Muscle of leg (tissue), 11 donors: ENCODE measurements around the gene AMIGO3. TPM values are rescaled to one million over a fixed set of nuclear protein-coding genes. Genes with fewer than 3 reads are reported as not detected.
"Not testable (repeated sequence)": the region's sequence is repeated elsewhere in the genome, so short reads cannot be mapped to it uniquely, and the experiment has no call there.

Experiments
- DNase-seq: peaks from one replicate; pipeline ENCODE4 v3.0.0; 2013
- H3K27ac ChIP-seq: one replicate; pipeline ENCODE4 v1.5.1; 2013; ENCODE audit warnings: mild to moderate bottlenecking, low read length, control low read depth
- H3K27me3 ChIP-seq: one replicate; pipeline ENCODE4 v1.6.1; 2013; ENCODE audit warnings: low read length; ENCODE audit not compliant: control insufficient read depth, insufficient read depth
- H3K36me3 ChIP-seq: one replicate; pipeline ENCODE4 v1.6.1; 2013; ENCODE audit warnings: low read length; ENCODE audit not compliant: control insufficient read depth, insufficient read depth
- H3K4me1 ChIP-seq: one replicate; pipeline ENCODE4 v1.6.1; 2013; ENCODE audit warnings: low read length; ENCODE audit not compliant: control insufficient read depth, insufficient read depth
- H3K4me3 ChIP-seq: one replicate; pipeline ENCODE4 v1.5.1; 2013; ENCODE audit warnings: low read length, control low read depth
- H3K9me3 ChIP-seq: replicated peaks from 2 replicates; pipeline ENCODE4 v1.6.1; 2013; ENCODE audit warnings: low read depth, low read length; ENCODE audit not compliant: control insufficient read depth
- WGBS: methylation state at CpG from one replicate; pipeline ENCODE4 v1.1.5; 2013; ENCODE audit warnings: missing lambda C conversion rate; ENCODE audit not compliant: insufficient coverage; 5-methylcytosine and 5-hydroxymethylcytosine counted together
- polyA plus RNA-seq, 8 donors: library from polyadenylated mRNA; unstranded; fragments of 120-200 nt; gene quantifications; one replicate each; pipeline versions ENCODE4 v1.2.1 to v1.2.3, GENCODE V29; 2013; ENCODE audit warnings: inconsistent platforms in 1 of 8, low replicate concordance in 1 of 8; ENCODE audit not compliant: insufficient read length in 8 of 8, insufficient read depth in 1 of 8
- total RNA-seq: library from RNA; stranded (reverse); fragments of 120-200 nt; gene quantifications from one replicate; pipeline ENCODE4 v1.2.4, GENCODE V29; 2013

AMIGO3 gene
- total and polyA plus RNA-seq, 9 donors, result 1.2 to 3.8 (median 3.0) TPM

GRCh38 chr3:49689046-49689907 lies 30.2 kb downstream of the AMIGO3 start, which contains the start of the genes MST1 and RNF123:
Gene MST1, minus strand, starts transcription at chr3:49689474. Its CDS starts 783 bp downstream, at chr3:49688691.
Gene RNF123, plus strand, starts transcription at chr3:49689557. Its CDS starts 1,609 bp downstream, at chr3:49691166.
- DNase-seq, result peak; percentile 97
- under 1% methylated on average over 54 of the region's 66 CpGs for WGBS
- H3K27me3 ChIP-seq, result peaks cover 27% of the 10 kb centered on the region
- H3K36me3 ChIP-seq, result peaks cover 5% of the 10 kb centered on the region
- peak within 1 kb of the TSS; percentile 98 for H3K4me3 ChIP-seq
- H3K9me3 ChIP-seq, result no peaks in the 10 kb centered on the region
- H3K4me1 ChIP-seq, result peaks cover 31% of the 10 kb centered on the region
- H3K27ac ChIP-seq, result peak within 1 kb of the TSS; percentile 36

- DNase-seq, H3K9me3 ChIP-seq: not testable (repeated sequence)
- Histone ChIP-seq H3K4me1 (peaks cover 28% of the 10 kb centered on the region), H3K27me3 (peaks cover 30% of the 10 kb centered on the region), H3K4me3 (peak overlapping the region; percentile 98), H3K36me3 (peaks cover 10% of the 10 kb centered on the region), H3K27ac (peak overlapping the region; percentile 36)
- 81% methylated on average over 4 of the region's 7 CpGs for WGBS
Measured at GRCh38 chr3:49688338-49689045, 31.0 kb downstream of the AMIGO3 start.

GRCh38 chr3:49687424-49687795 lies 32.1 kb downstream of the AMIGO3 start:
- Histone ChIP-seq H3K36me3 (peaks cover 21% of the 10 kb centered on the region), H3K27me3 (peaks cover 32% of the 10 kb centered on the region), H3K4me1 (peaks cover 26% of the 10 kb centered on the region)
- not testable (repeated sequence) for H3K9me3 ChIP-seq, DNase-seq, H3K27ac ChIP-seq, H3K4me3 ChIP-seq
- 89% methylated on average over 6 of the region's 12 CpGs for WGBS

- peaks cover 32% of the 10 kb centered on the region for H3K27me3 ChIP-seq
- H3K9me3 ChIP-seq, H3K4me3 ChIP-seq, H3K27ac ChIP-seq: not testable (repeated sequence)
- H3K36me3 ChIP-seq, result peaks cover 26% of the 10 kb centered on the region
- DNase-seq, result peak; percentile 45
- 6% methylated on average over 40 of the region's 44 CpGs for WGBS
- H3K4me1 ChIP-seq, result peaks cover 26% of the 10 kb centered on the region
Measured at GRCh38 chr3:49686769-49687423, 32.6 kb downstream of the AMIGO3 start.

GRCh38 chr3:49686346-49686745 lies 33.1 kb downstream of the AMIGO3 start:
- H3K27me3 ChIP-seq, result peaks cover 32% of the 10 kb centered on the region
- not testable (repeated sequence) for DNase-seq, H3K4me3 ChIP-seq, H3K9me3 ChIP-seq, H3K27ac ChIP-seq
- WGBS, result under 1% methylated on average over 14 of the region's 29 CpGs
- H3K4me1 ChIP-seq, result peaks cover 25% of the 10 kb centered on the region
- peaks cover 31% of the 10 kb centered on the region for H3K36me3 ChIP-seq

- not testable (repeated sequence) for H3K27ac ChIP-seq, DNase-seq, H3K9me3 ChIP-seq, H3K4me3 ChIP-seq
- 11% methylated on average over 30 of the region's 36 CpGs for WGBS
- Histone ChIP-seq H3K4me1 (peaks cover 20% of the 10 kb centered on the region), H3K27me3 (peaks cover 32% of the 10 kb centered on the region), H3K36me3 (peaks cover 36% of the 10 kb centered on the region)
Measured at GRCh38 chr3:49685846-49686245, 33.6 kb downstream of the AMIGO3 start.

- not testable (repeated sequence) for DNase-seq, H3K27ac ChIP-seq, H3K9me3 ChIP-seq, H3K4me3 ChIP-seq
- peaks cover 44% of the 10 kb centered on the region for H3K36me3 ChIP-seq
- WGBS, result 78% methylated on average over 1 of the region's 10 CpGs
- peaks cover 32% of the 10 kb centered on the region for H3K27me3 ChIP-seq
- H3K4me1 ChIP-seq, result peaks cover 14% of the 10 kb centered on the region
Measured at GRCh38 chr3:49685103-49685502, 34.4 kb downstream of the AMIGO3 start.

GRCh38 chr3:49684453-49684852 lies 35.0 kb downstream of the AMIGO3 start:
- not testable (repeated sequence) for H3K27ac ChIP-seq, DNase-seq, H3K4me3 ChIP-seq, H3K9me3 ChIP-seq
- H3K4me1 ChIP-seq, result peaks cover 12% of the 10 kb centered on the region
- 86% methylated on average over 1 of the region's 2 CpGs for WGBS
- H3K27me3 ChIP-seq, result peaks cover 32% of the 10 kb centered on the region
- peaks cover 50% of the 10 kb centered on the region for H3K36me3 ChIP-seq

- 93% methylated on average over 2 of the region's 6 CpGs for WGBS
- peaks cover 6% of the 10 kb centered on the region for H3K4me1 ChIP-seq
- H3K36me3 ChIP-seq, result peaks cover 63% of the 10 kb centered on the region
- no peak for DNase-seq
- peaks cover 32% of the 10 kb centered on the region for H3K27me3 ChIP-seq
- H3K4me3 ChIP-seq, result no peak overlapping the region
- H3K27ac ChIP-seq, result no peak overlapping the region
- no peaks in the 10 kb centered on the region for H3K9me3 ChIP-seq
Measured at GRCh38 chr3:49683162-49683561, 36.3 kb downstream of the AMIGO3 start.

- Histone ChIP-seq H3K27me3 (peaks cover 22% of the 10 kb centered on the region), H3K4me3 (no peak overlapping the region), H3K27ac (no peak overlapping the region), H3K36me3 (peaks cover 79% of the 10 kb centered on the region), H3K9me3 (no peaks in the 10 kb centered on the region), H3K4me1 (peaks cover 4% of the 10 kb centered on the region)
- no peak for DNase-seq
- WGBS, result 89% methylated on average over 3 of the region's 4 CpGs
Measured at GRCh38 chr3:49681543-49681942, 37.9 kb downstream of the AMIGO3 start.
